HepG2 (cell line): Measurements from ENCODE around the gene TMEM39B. TPM values are rescaled to one million over a fixed set of nuclear protein-coding genes. Genes with fewer than 3 reads are reported as not detected.

Experiments
- ATAC-seq: fragments of 200-7000 bp; cut with Tn5 transposase; 3 replicates; pipeline ENCODE4 v1.9.1; 2020; ENCODE audit warnings: mild to moderate bottlenecking, moderate library complexity
- BruUV-seq: library from RNA; stranded (reverse); fragments of 400-500 nt; replicated peaks from 2 replicates; lab custom pipeline; 2021; lab: Mats Ljungman, UMichigan
- CTCF ChIA-PET: fragments of 300-600 bp; formaldehyde crosslinking; extraction: SDS; loops from one replicate; lab custom pipeline; 2021; ENCODE audit warnings: low total read pairs, inconsistent platforms, low intra/inter-chr PET ratio; lab: Yijun Ruan, JAX
- POLR2A ChIA-PET: fragments of 350-600 bp; sonication (Branson Sonifier 250); formaldehyde crosslinking; loops from one replicate; lab custom pipeline; 2020; ENCODE audit warnings: antibody characterized with exemption, inconsistent platforms; lab: Yijun Ruan, JAX
- DNase-seq: peaks from one replicate; pipeline ENCODE4 v3.0.0-alpha.2; 2015; ENCODE audit warnings: low spot score
- FAIRE-seq: peaks from 3 replicates; lab custom pipeline; 2011; peaks lifted over from hg19 to GRCh38; lab: Jason Lieb, UNC
- H2AFZ ChIP-seq: one replicate; pipeline ENCODE4 v1.6.1; 2011; ENCODE audit warnings: low read length, inconsistent platforms
- H3K27ac ChIP-seq: fragments of 300-600 bp; 3 replicates; pipeline ENCODE4 v1.8.0; 2011; ENCODE audit warnings: mixed run types, mild to moderate bottlenecking, mixed read lengths, low read length, inconsistent platforms; ENCODE audit not compliant: insufficient read depth; ENCODE audit errors: extremely low read length
- H3K27me3 ChIP-seq, 2 experiments: fragments of 200-600 bp in 1 of 2; 2 replicates in 1 of 2; 3 replicates in 1 of 2; pipeline versions ENCODE4 v1.6.0 to v1.8.0; 2011; ENCODE audit warnings: low read length in 2 of 2, mild to moderate bottlenecking in 2 of 2, moderate library complexity in 2 of 2, inconsistent platforms in 1 of 2; ENCODE audit not compliant: insufficient read depth in 2 of 2, control insufficient read depth in 1 of 2
- H3K36me3 ChIP-seq, 2 experiments: fragments of 200-600 bp in 1 of 2; replicated peaks in 1 of 2; 2 replicates in 1 of 2; 3 replicates in 1 of 2; pipeline versions ENCODE4 v1.5.1 to v1.8.0; 2011; ENCODE audit warnings: low read length in 2 of 2, inconsistent platforms in 1 of 2; ENCODE audit not compliant: insufficient read depth in 2 of 2, control insufficient read depth in 1 of 2
- H3K4me1 ChIP-seq: 2 replicates; pipeline ENCODE4 v1.5.1; 2012; ENCODE audit warnings: low read length, inconsistent platforms; ENCODE audit not compliant: insufficient read depth
- H3K4me2 ChIP-seq: 2 replicates; pipeline ENCODE4 v1.6.0; 2011; ENCODE audit warnings: low read depth, low read length, inconsistent platforms
- H3K4me3 ChIP-seq, 3 experiments: fragments of 200-600 bp in 1 of 3; sonication (generic), shearing (Covaris generic) in 1 of 3; replicated peaks in 1 of 3; 2 replicates each; pipeline ENCODE4 v1.5.1; 2011 to 2016; ENCODE audit warnings: low read length in 3 of 3, inconsistent platforms in 2 of 3, low read depth in 2 of 3, mild to moderate bottlenecking in 2 of 3, control low read depth in 1 of 3, mixed read lengths in 1 of 3; ENCODE audit not compliant: insufficient read depth in 1 of 3
- H3K79me2 ChIP-seq: one replicate; pipeline ENCODE4 v1.6.1; 2011; ENCODE audit warnings: low read length, inconsistent platforms; ENCODE audit not compliant: insufficient read depth
- H3K9ac ChIP-seq: 2 replicates; pipeline ENCODE4 v1.6.0; 2011; ENCODE audit warnings: mild to moderate bottlenecking, low read depth, low read length, inconsistent platforms; ENCODE audit not compliant: insufficient read depth
- H3K9me3 ChIP-seq: 2 replicates; pipeline ENCODE4 v1.5.1; 2012; ENCODE audit warnings: mild to moderate bottlenecking, low read length
- H4K20me1 ChIP-seq: 2 replicates; pipeline ENCODE4 v1.6.0; 2011; ENCODE audit warnings: inconsistent platforms, mild to moderate bottlenecking, low read length, moderate library complexity; ENCODE audit not compliant: insufficient read depth
- AKNA ChIP-seq: sonication (generic); formaldehyde crosslinking; IDR thresholded peaks from 2 replicates; pipeline ENCODE4 v1.4.0; 2020; ENCODE audit warnings: missing genetic modification reagents, borderline replicate concordance
- CHD2 ChIP-seq: IDR thresholded peaks from 2 replicates; pipeline ENCODE4 v1.6.1; 2011; ENCODE audit warnings: low read depth, low read length, improper control_type of control experiment
- FOXK2 ChIP-seq: fragments of 450-650 bp; IDR thresholded peaks from 2 replicates; pipeline ENCODE4 v1.6.1; 2016
- HDAC6 ChIP-seq: fragments of 200-600 bp; sonication (generic); IDR thresholded peaks from 2 replicates; pipeline ENCODE4 v1.7.0; 2017; ENCODE audit warnings: mild to moderate bottlenecking, antibody characterized with exemption, low read length, low read depth
- HNRNPK ChIP-seq: fragments of 200-400 bp; formaldehyde crosslinking; IDR thresholded peaks from 2 replicates; pipeline ENCODE4 v1.6.1; 2018; ENCODE audit warnings: low read length, low read depth, moderate library complexity, mild to moderate bottlenecking; ENCODE audit not compliant: poor library complexity, severe bottlenecking
- IRF9 ChIP-seq: sonication (generic); formaldehyde crosslinking; IDR thresholded peaks from 2 replicates; pipeline ENCODE4 v1.8.0; 2022; ENCODE audit warnings: missing genetic modification reagents, mild to moderate bottlenecking, borderline replicate concordance
- KDM6A ChIP-seq: IDR thresholded peaks from 2 replicates; pipeline ENCODE4 v1.6.1; 2016; ENCODE audit warnings: low read depth
- MTF2 ChIP-seq: sonication (generic); formaldehyde crosslinking; IDR thresholded peaks from 2 replicates; pipeline ENCODE4 v1.5.0; 2020; ENCODE audit warnings: missing genetic modification reagents, borderline replicate concordance
- MYNN ChIP-seq: sonication (generic); formaldehyde crosslinking; IDR thresholded peaks from 2 replicates; pipeline ENCODE4 v1.4.0; 2020; ENCODE audit warnings: mild to moderate bottlenecking, low read depth, missing genetic modification reagents
- MYPOP ChIP-seq: sonication (generic); formaldehyde crosslinking; IDR thresholded peaks from 2 replicates; pipeline ENCODE4 v1.8.1; 2023; ENCODE audit warnings: mild to moderate bottlenecking, moderate library complexity, missing genetic modification reagents
- NR3C1 ChIP-seq: sonication (generic); formaldehyde crosslinking; IDR thresholded peaks from 2 replicates; pipeline ENCODE4 v1.4.0; 2020; ENCODE audit warnings: missing genetic modification reagents
- POLR2AphosphoS5 ChIP-seq: IDR thresholded peaks from 2 replicates; pipeline ENCODE4 v1.6.1; 2012; ENCODE audit warnings: low read depth, low read length
- ZNF766 ChIP-seq: sonication (generic); formaldehyde crosslinking; IDR thresholded peaks from 2 replicates; pipeline ENCODE4 v1.5.0; 2020; ENCODE audit warnings: missing genetic modification reagents, borderline replicate concordance
- ZNF800 ChIP-seq: sonication (generic); formaldehyde crosslinking; IDR thresholded peaks from 2 replicates; pipeline ENCODE4 v1.4.0; 2020; ENCODE audit warnings: missing genetic modification reagents
- ZNF839 ChIP-seq: sonication (generic); formaldehyde crosslinking; IDR thresholded peaks from 2 replicates; pipeline ENCODE4 v1.4.0; 2020; ENCODE audit warnings: missing genetic modification reagents, mild to moderate bottlenecking, borderline replicate concordance
- WGBS: methylation state at CpG from one replicate; pipeline ENCODE4 v1.1.6; 2017; ENCODE audit warnings: low lambda C conversion rate; 5-methylcytosine and 5-hydroxymethylcytosine counted together
- in situ Hi-C: cut with HindIII; loops from 2 replicates; pipeline ENCODE4 v1.10.0; 2017; ENCODE audit warnings: low pct_unique_long_range_greater_than_20kb; ENCODE audit not compliant: extremely low pct_ligation_motif_present
- intact Hi-C: fragments of 100-400 bp; cut with micrococcal nuclease; formaldehyde crosslinking; loops from one replicate; pipeline ENCODE4 v1.10.0; 2022; ENCODE audit not compliant: unreplicated experiment
- polyA plus RNA-seq, 8 experiments: library from polyadenylated mRNA; depleted of rRNA in 3 of 8; stranded (reverse) in 7 of 8; unstranded in 1 of 8; fragments of >200 nt; fragmentation: Illumina TruSeq in 4 of 8; extraction: Trizol in 4 of 8; gene quantifications; 2 replicates each; pipeline versions ENCODE4 v1.2.1 to v1.2.3, GENCODE V29; 2011 to 2016; ENCODE audit warnings: low read depth in 4 of 8, missing spikeins in 1 of 8, mixed read lengths in 1 of 8; ENCODE audit not compliant: insufficient read depth in 1 of 8
- total RNA-seq, 5 experiments: library from RNA; depleted of rRNA; stranded (reverse); fragments of >200 nt; fragmentation: Illumina TruSeq; extraction: Trizol; gene quantifications; 2 replicates each; pipeline ENCODE4 v1.2.3, GENCODE V29; 2016; ENCODE audit warnings: low read depth in 1 of 5

Gene TMEM39B
- total and polyA plus RNA-seq, 2 of the 13 experiments (the other 11 are each of a cell fraction or from before 2014, with no cell fraction given): 4.9 to 10.4 TPM

- TF ChIP-seq ZNF800 (CRISPR knock-in tag) (no peak), MYNN (CRISPR knock-in tag) (no peak), POLR2AphosphoS5 (no peak)
These were observed 4.7 kb downstream of the TMEM39B start (continued) for GRCh38 chr1:32077451-32077850.

GRCh38 chr1:32082022-32082421 is 9.3 kb downstream of the TMEM39B start:
- Histone ChIP-seq H3K9ac (no peak overlapping the region), H4K20me1 (no peaks in the 10 kb centered on the region), H3K4me3 (no peak overlapping the region), H3K27me3 (no peaks in the 10 kb centered on the region), H3K36me3 (peaks cover 6 to 17% of the 10 kb centered on the region in 2 experiments; a peak in 4 of 5 replicates), H2AFZ (no peak overlapping the region), H3K4me2 (no peak overlapping the region), H3K4me1 (no peaks in the 10 kb centered on the region), H3K27ac (no peak overlapping the region), H3K9me3 (no peaks in the 10 kb centered on the region), H3K79me2 (no peaks in the 10 kb centered on the region)
- in situ Hi-C loops (no loop called here), intact Hi-C loops (no loop called here)
- BruUV-seq: no TSS peak
- ATAC-seq (no peak), FAIRE-seq (no peak), DNase-seq (no peak)
- ChIA-PET CTCF (no interaction called here), POLR2A (no interaction called here)
- WGBS: 94% methylated on average over 1 of the region's 1 CpG
- no peak for TF ChIP-seq CHD2
- no peak for TF ChIP-seq NR3C1 (CRISPR knock-in tag)
- no peak for TF ChIP-seq IRF9
- no peak for TF ChIP-seq ZNF839 (CRISPR knock-in tag)
- no peak for TF ChIP-seq AKNA
- no peak for TF ChIP-seq KDM6A (CRISPR knock-in tag)
- no peak for TF ChIP-seq ZNF766 (CRISPR knock-in tag)
- TF ChIP-seq FOXK2: no peak
- TF ChIP-seq MYPOP (CRISPR knock-in tag): no peak
- TF ChIP-seq HNRNPK: no peak
- TF ChIP-seq HDAC6: no peak
- TF ChIP-seq MTF2 (CRISPR knock-in tag): no peak
